ENCODE results near the gene CHD9.

Gene CHD9

DNA sequence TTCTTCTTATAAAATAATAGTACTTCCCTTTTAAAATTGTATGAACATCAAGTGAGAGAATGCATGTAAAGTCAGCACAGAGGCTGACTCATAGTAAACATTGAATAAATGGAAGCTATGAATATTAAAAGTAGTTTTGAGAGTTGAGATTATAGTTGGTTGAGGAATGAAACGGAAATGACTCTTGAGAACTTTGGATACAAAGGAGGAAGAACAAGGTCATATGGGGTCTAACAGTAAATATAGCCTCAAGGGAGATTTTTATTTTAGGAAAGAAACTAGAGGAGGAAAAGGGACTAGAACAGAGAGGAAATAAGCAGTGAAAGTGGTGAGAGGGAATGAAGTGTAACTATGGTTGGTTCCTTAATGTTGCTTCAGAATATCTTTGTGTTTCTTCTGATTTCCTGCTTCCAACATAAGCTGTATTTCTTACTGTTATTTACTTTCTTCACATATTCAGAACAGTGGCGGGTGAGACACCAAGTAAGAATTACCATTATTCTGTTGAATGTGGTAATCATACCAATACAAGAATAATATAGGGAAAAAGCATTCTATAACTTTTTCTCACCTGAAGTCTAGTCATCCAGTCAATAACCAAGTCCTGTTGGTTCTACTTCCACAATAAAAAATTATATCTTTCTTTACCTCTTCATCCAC, 165.1 kb downstream of the CHD9 start:
- Histone ChIP-seq H3K27ac (ENCODE audit: insufficient read depth in 1 of 2, low read depth in 1 of 2, low read length in 2 of 2, poor library complexity in 1 of 2, severe bottlenecking in 2 of 2) (peak overlapping the region; percentile 49 to 80), H3K36me3 (ENCODE audit: control insufficient read depth in 4 of 4, insufficient read depth in 4 of 4, low read length in 3 of 4) (peaks cover 6 to 16% (median 9%) of the 10 kb centered on the region in 4 experiments), H3K9me3 (ENCODE audit: control extremely low read depth in 1 of 5, control insufficient read depth in 4 of 5, insufficient read depth in 2 of 5, low read depth in 1 of 5, low read length in 4 of 5) (no peaks in the 10 kb centered on the region), H3K4me3 (ENCODE audit: control insufficient read depth in 1 of 7, extremely low read depth in 1 of 7, insufficient read depth in 4 of 7, low read depth in 2 of 7, low read length in 6 of 7) (peak overlapping the region in 2 of 7 experiments; percentile 28 to 30), H3K4me1 (ENCODE audit: control extremely low read depth in 1 of 4, control insufficient read depth in 4 of 4, insufficient read depth in 4 of 4, low read length in 3 of 4) (peaks cover 45 to 65% (median 55%) of the 10 kb centered on the region in 4 experiments), H3K27me3 (replicated peaks in 2 of 5; ENCODE audit: control insufficient read depth in 4 of 5, insufficient read depth in 5 of 5, low read length in 4 of 5) (no peaks in the 10 kb centered on the region)
- DNase-seq: peak in 2 of 3 donors; percentile 56 to 65
- POLR2A ChIA-PET: no interaction called here
- CTCF ChIA-PET: interaction anchor here (1.0 to 7.5 kb wide), 8 partner anchors 11 to 164 kb away, joined by 3 to 40 read pairs (median 4); partner anchors contain the start of gene CHD9
- 18% methylated on average over 1 of the region's 2 CpGs for WGBS (ENCODE audit: insufficient coverage)

- peaks cover 8 to 16% (median 10%) of the 10 kb centered on the region in 4 experiments for H3K36me3 ChIP-seq (ENCODE audit: control insufficient read depth in 4 of 4, insufficient read depth in 4 of 4, low read length in 3 of 4)
- H3K4me3 ChIP-seq (ENCODE audit: control insufficient read depth in 1 of 7, extremely low read depth in 1 of 7, insufficient read depth in 4 of 7, low read depth in 2 of 7, low read length in 6 of 7): peak overlapping the region in 1 of 7 experiments; percentile 30
- 100% methylated on average over 1 of the region's 2 CpGs for WGBS (ENCODE audit: insufficient coverage)
- H3K4me1 ChIP-seq (ENCODE audit: control extremely low read depth in 1 of 4, control insufficient read depth in 4 of 4, insufficient read depth in 4 of 4, low read length in 3 of 4): peaks cover 39 to 64% (median 51%) of the 10 kb centered on the region in 4 experiments
- peak overlapping the region in 1 of 2 experiments; percentile 80 for H3K27ac ChIP-seq (ENCODE audit: insufficient read depth in 1 of 2, low read depth in 1 of 2, low read length in 2 of 2, poor library complexity in 1 of 2, severe bottlenecking in 2 of 2)
- ChIA-PET POLR2A (no interaction called here), CTCF (interaction anchor here (1.4 to 7.5 kb wide), 7 partner anchors 10 to 165 kb away, joined by 3 to 40 read pairs (median 5); partner anchors contain the start of gene CHD9)
- H3K27me3 ChIP-seq (replicated peaks in 2 of 5; ENCODE audit: control insufficient read depth in 4 of 5, insufficient read depth in 5 of 5, low read length in 4 of 5): no peaks in the 10 kb centered on the region
- DNase-seq: peak; percentile 67 to 74 (median 72)
- H3K9me3 ChIP-seq (ENCODE audit: control extremely low read depth in 1 of 5, control insufficient read depth in 4 of 5, insufficient read depth in 2 of 5, low read depth in 1 of 5, low read length in 4 of 5): no peaks in the 10 kb centered on the region
Measured at GRCh38 chr16:53220585-53220984, 165.8 kb downstream of the CHD9 start.

- peaks cover 15 to 47% (median 35%) of the 10 kb centered on the region in 4 experiments for H3K36me3 ChIP-seq (ENCODE audit: control insufficient read depth in 4 of 4, insufficient read depth in 4 of 4, low read length in 3 of 4)
- peak; percentile 58 to 92 (median 88) for DNase-seq
- H3K27ac ChIP-seq (ENCODE audit: insufficient read depth in 1 of 2, low read depth in 1 of 2, low read length in 2 of 2, poor library complexity in 1 of 2, severe bottlenecking in 2 of 2): peak overlapping the region; percentile 8 to 60
- H3K27me3 ChIP-seq (replicated peaks in 2 of 5; ENCODE audit: control insufficient read depth in 4 of 5, insufficient read depth in 5 of 5, low read length in 4 of 5): no peaks in the 10 kb centered on the region
- ChIA-PET CTCF (no interaction called here), POLR2A (no interaction called here)
- H3K4me3 ChIP-seq (ENCODE audit: control insufficient read depth in 1 of 7, extremely low read depth in 1 of 7, insufficient read depth in 4 of 7, low read depth in 2 of 7, low read length in 6 of 7): peak overlapping the region in 1 of 7 experiments; percentile 36
- no peaks in the 10 kb centered on the region for H3K9me3 ChIP-seq (ENCODE audit: control extremely low read depth in 1 of 5, control insufficient read depth in 4 of 5, insufficient read depth in 2 of 5, low read depth in 1 of 5, low read length in 4 of 5)
- H3K4me1 ChIP-seq (ENCODE audit: control extremely low read depth in 1 of 4, control insufficient read depth in 4 of 4, insufficient read depth in 4 of 4, low read length in 3 of 4): peaks cover 16 to 30% (median 22%) of the 10 kb centered on the region in 4 experiments
- WGBS (ENCODE audit: insufficient coverage): no CpG with 5 or more reads among the region's 2 CpGs
Measured at GRCh38 chr16:53224951-53225533, 170.3 kb downstream of the CHD9 start.

DNA sequence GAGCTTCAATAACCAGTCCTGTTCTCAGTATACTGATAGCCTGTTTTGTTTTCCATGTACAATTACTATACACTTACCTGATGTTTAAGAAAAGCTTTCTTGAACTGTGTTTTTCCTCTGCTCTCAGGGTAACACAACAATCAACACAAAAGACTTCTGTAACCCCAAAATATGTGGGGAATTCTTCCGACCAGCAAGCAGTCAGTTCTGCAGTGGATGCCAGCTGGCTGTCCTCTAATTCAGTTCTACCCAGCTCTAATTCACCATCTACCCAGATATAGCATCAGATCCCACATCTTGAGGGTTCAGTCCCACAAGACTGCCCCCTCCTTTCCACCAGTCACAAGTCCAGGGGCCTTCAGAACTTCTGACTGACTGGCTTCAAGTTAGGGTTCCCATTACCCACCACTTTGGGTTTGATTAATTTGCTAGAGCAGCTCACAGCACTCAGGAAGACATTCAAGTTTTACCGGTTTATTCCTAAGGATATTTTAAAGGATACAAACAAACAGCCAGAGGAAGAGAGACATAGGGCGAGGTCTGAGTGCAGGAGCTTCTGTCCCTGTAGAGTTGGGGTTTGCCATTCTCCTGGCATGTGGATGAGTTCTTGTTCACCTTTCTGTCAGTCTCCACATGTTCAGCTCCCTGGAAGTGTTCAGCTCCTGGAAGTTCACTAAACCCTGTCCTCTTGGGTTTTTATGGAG, 178.2 kb downstream of the CHD9 start:
- Histone ChIP-seq H3K27me3 (replicated peaks in 2 of 5; ENCODE audit: control insufficient read depth in 4 of 5, insufficient read depth in 5 of 5, low read length in 4 of 5) (no peaks in the 10 kb centered on the region), H3K4me1 (ENCODE audit: control extremely low read depth in 1 of 4, control insufficient read depth in 4 of 4, insufficient read depth in 4 of 4, low read length in 3 of 4) (no peaks in the 10 kb centered on the region), H3K27ac (ENCODE audit: insufficient read depth in 1 of 2, low read depth in 1 of 2, low read length in 2 of 2, poor library complexity in 1 of 2, severe bottlenecking in 2 of 2) (no peak overlapping the region), H3K9me3 (ENCODE audit: control extremely low read depth in 1 of 5, control insufficient read depth in 4 of 5, insufficient read depth in 2 of 5, low read depth in 1 of 5, low read length in 4 of 5) (no peaks in the 10 kb centered on the region), H3K36me3 (ENCODE audit: control insufficient read depth in 4 of 4, insufficient read depth in 4 of 4, low read length in 3 of 4) (peaks cover 39 to 93% (median 69%) of the 10 kb centered on the region in 4 experiments), H3K4me3 (ENCODE audit: control insufficient read depth in 1 of 7, extremely low read depth in 1 of 7, insufficient read depth in 4 of 7, low read depth in 2 of 7, low read length in 6 of 7) (no peak overlapping the region)
- CTCF ChIA-PET: interaction anchor here (0.9 to 1.4 kb wide), 3 partner anchors 10 to 20 kb away, joined by 3 to 5 read pairs (median 4); no protein-coding TSS in a partner anchor
- no peak for DNase-seq
- POLR2A ChIA-PET: no interaction called here
- 92% methylated on average over 2 of the region's 3 CpGs for WGBS (ENCODE audit: insufficient coverage)

DNA sequence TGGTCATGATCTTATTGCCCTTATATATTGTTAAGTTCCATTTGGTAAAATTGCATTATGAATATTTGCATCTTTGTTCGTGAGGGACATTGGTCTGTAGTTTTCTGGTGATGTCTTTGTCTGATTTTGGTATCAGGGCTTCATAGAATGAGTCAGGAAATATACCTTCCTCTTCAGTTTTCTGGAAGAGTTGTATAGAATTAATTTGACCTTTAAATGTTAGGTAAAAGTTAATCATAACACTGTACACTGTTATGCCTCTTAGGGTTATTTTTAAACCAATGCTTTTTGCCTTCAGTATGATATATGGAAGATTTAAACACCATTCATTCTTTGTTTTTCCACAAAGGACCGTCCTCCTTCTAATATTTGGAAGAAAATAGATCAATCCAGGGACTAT, 180.0 kb downstream of the CHD9 start:
- no peak overlapping the region for H3K27ac ChIP-seq (ENCODE audit: insufficient read depth in 1 of 2, low read depth in 1 of 2, low read length in 2 of 2, poor library complexity in 1 of 2, severe bottlenecking in 2 of 2)
- 100% methylated on average over 1 of the region's 2 CpGs for WGBS (ENCODE audit: insufficient coverage)
- peaks cover 42 to 90% (median 71%) of the 10 kb centered on the region in 4 experiments for H3K36me3 ChIP-seq (ENCODE audit: control insufficient read depth in 4 of 4, insufficient read depth in 4 of 4, low read length in 3 of 4)
- no peak for DNase-seq
- no peaks in the 10 kb centered on the region for H3K27me3 ChIP-seq (replicated peaks in 2 of 5; ENCODE audit: control insufficient read depth in 4 of 5, insufficient read depth in 5 of 5, low read length in 4 of 5)
- H3K4me1 ChIP-seq (ENCODE audit: control extremely low read depth in 1 of 4, control insufficient read depth in 4 of 4, insufficient read depth in 4 of 4, low read length in 3 of 4): no peaks in the 10 kb centered on the region
- ChIA-PET CTCF (no interaction called here), POLR2A (no interaction called here)
- H3K4me3 ChIP-seq (ENCODE audit: control insufficient read depth in 1 of 7, extremely low read depth in 1 of 7, insufficient read depth in 4 of 7, low read depth in 2 of 7, low read length in 6 of 7): no peak overlapping the region
- no peaks in the 10 kb centered on the region for H3K9me3 ChIP-seq (ENCODE audit: control extremely low read depth in 1 of 5, control insufficient read depth in 4 of 5, insufficient read depth in 2 of 5, low read depth in 1 of 5, low read length in 4 of 5)

DNA sequence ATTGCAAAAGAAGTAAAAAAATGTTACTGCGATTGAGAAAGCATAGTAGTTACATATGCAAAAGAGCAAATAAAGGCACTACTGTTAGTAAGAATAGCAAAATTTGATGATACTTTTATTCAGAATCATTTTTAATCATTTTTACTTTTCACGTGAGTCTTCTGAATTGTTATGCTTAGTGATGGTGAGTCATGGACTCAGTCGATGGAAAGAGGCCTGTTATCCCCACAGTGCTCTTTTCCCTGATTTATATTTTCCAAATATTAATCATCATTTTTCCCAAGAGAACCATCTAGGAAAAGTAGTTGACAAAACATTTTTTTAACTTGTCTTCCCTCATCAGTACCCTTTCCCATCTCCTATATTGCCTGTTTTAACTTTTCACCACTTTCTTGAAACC, 181.1 kb downstream of the CHD9 start:
- Histone ChIP-seq H3K4me1 (ENCODE audit: control extremely low read depth in 1 of 4, control insufficient read depth in 4 of 4, insufficient read depth in 4 of 4, low read length in 3 of 4) (no peaks in the 10 kb centered on the region), H3K9me3 (ENCODE audit: control extremely low read depth in 1 of 5, control insufficient read depth in 4 of 5, insufficient read depth in 2 of 5, low read depth in 1 of 5, low read length in 4 of 5) (no peaks in the 10 kb centered on the region), H3K4me3 (ENCODE audit: control insufficient read depth in 1 of 7, extremely low read depth in 1 of 7, insufficient read depth in 4 of 7, low read depth in 2 of 7, low read length in 6 of 7) (no peak overlapping the region), H3K36me3 (ENCODE audit: control insufficient read depth in 4 of 4, insufficient read depth in 4 of 4, low read length in 3 of 4) (peaks cover 43 to 87% (median 63%) of the 10 kb centered on the region in 4 experiments), H3K27me3 (replicated peaks in 2 of 5; ENCODE audit: control insufficient read depth in 4 of 5, insufficient read depth in 5 of 5, low read length in 4 of 5) (no peaks in the 10 kb centered on the region), H3K27ac (ENCODE audit: insufficient read depth in 1 of 2, low read depth in 1 of 2, low read length in 2 of 2, poor library complexity in 1 of 2, severe bottlenecking in 2 of 2) (no peak overlapping the region)
- DNase-seq: no peak
- WGBS (ENCODE audit: insufficient coverage): no CpG with 5 or more reads among the region's 3 CpGs
- CTCF ChIA-PET: no interaction called here
- POLR2A ChIA-PET: no interaction called here

Measured in common myeloid progenitor, CD34-positive (primary cell).